WERI-Rb-1 (cell line): ENCODE measurements around the gene DOK6.
"Not testable (repeated sequence)": the region's sequence is repeated elsewhere in the genome, so short reads cannot be mapped to it uniquely, and the experiment has no call there.

Experiments
- DNase-seq: peaks from one replicate; pipeline ENCODE4 v3.0.0-alpha.2; 2020
- H3K27ac ChIP-seq: fragments of 250-450 bp; sonication (Bioruptor Pico); 2 replicates; pipeline ENCODE4 v1.5.1; 2020; ENCODE audit warnings: mild to moderate bottlenecking, moderate library complexity
- H3K27me3 ChIP-seq: fragments of 250-450 bp; sonication (Bioruptor Pico); 2 replicates; pipeline ENCODE4 v1.5.1; 2021; ENCODE audit warnings: mild to moderate bottlenecking, low read depth, moderate library complexity; ENCODE audit not compliant: insufficient read depth, severe bottlenecking
- H3K36me3 ChIP-seq: fragments of 250-450 bp; sonication (Bioruptor Pico); 2 replicates; pipeline ENCODE4 v1.5.1; 2020; ENCODE audit warnings: mild to moderate bottlenecking, moderate library complexity
- H3K4me3 ChIP-seq: 2 replicates; pipeline ENCODE4 v1.5.1; 2011; ENCODE audit warnings: low read depth, mild to moderate bottlenecking, control low read depth, low read length
- H3K9me3 ChIP-seq: fragments of 250-450 bp; sonication (Bioruptor Pico); 2 replicates; pipeline ENCODE4 v1.5.1; 2021; ENCODE audit warnings: mild to moderate bottlenecking, moderate library complexity; ENCODE audit not compliant: severe bottlenecking
- CTCF ChIP-seq: IDR thresholded peaks from 2 replicates; pipeline ENCODE4 v1.5.1; 2011; ENCODE audit warnings: low read depth, mild to moderate bottlenecking, control low read depth, inconsistent platforms, low read length

Gene DOK6

GRCh38 chr18:69658103-69658502 lies 257.4 kb downstream of the DOK6 start:
- H3K9me3 ChIP-seq: no peaks in the 10 kb centered on the region
- no peak for DNase-seq
- H3K4me3 ChIP-seq: no peak overlapping the region
- no peaks in the 10 kb centered on the region for H3K36me3 ChIP-seq
- no peaks in the 10 kb centered on the region for H3K27me3 ChIP-seq
- no peak for TF ChIP-seq CTCF
- H3K27ac ChIP-seq: no peak overlapping the region

- H3K36me3 ChIP-seq: no peaks in the 10 kb centered on the region
- no peak for DNase-seq
These were observed 258.0 kb downstream of the DOK6 start for GRCh38 chr18:69658685-69659084.

GRCh38 chr18:69659142-69659651 lies 258.5 kb downstream of the DOK6 start:
- peak; percentile 13 for DNase-seq
- Histone ChIP-seq H3K36me3 (no peaks in the 10 kb centered on the region), H3K4me3 (no peak overlapping the region), H3K27ac (peak overlapping the region; percentile 43), H3K9me3 (no peaks in the 10 kb centered on the region), H3K27me3 (no peaks in the 10 kb centered on the region)
- TF ChIP-seq CTCF: no peak

More at GRCh38 chr18:69658685-69659084, 258.0 kb downstream of the DOK6 start:
- Histone ChIP-seq H3K9me3 (no peaks in the 10 kb centered on the region), H3K4me3 (no peak overlapping the region), H3K27ac (peak overlapping the region; percentile 43), H3K27me3 (no peaks in the 10 kb centered on the region)
- TF ChIP-seq CTCF: no peak

GRCh38 chr18:69662090-69662489 lies 261.4 kb downstream of the DOK6 start:
- DNase-seq, H3K27ac ChIP-seq, H3K4me3 ChIP-seq, H3K27me3 ChIP-seq, H3K36me3 ChIP-seq, H3K9me3 ChIP-seq: not testable (repeated sequence)

GRCh38 chr18:69664399-69664798 lies 263.7 kb downstream of the DOK6 start:
- no peak for DNase-seq
- Histone ChIP-seq H3K9me3 (no peaks in the 10 kb centered on the region), H3K36me3 (no peaks in the 10 kb centered on the region), H3K4me3 (no peak overlapping the region), H3K27me3 (no peaks in the 10 kb centered on the region), H3K27ac (no peak overlapping the region)
- TF ChIP-seq CTCF: no peak

- H3K4me3 ChIP-seq: no peak overlapping the region
- no peak overlapping the region for H3K27ac ChIP-seq
- no peaks in the 10 kb centered on the region for H3K9me3 ChIP-seq
- no peaks in the 10 kb centered on the region for H3K27me3 ChIP-seq
- H3K36me3 ChIP-seq: no peaks in the 10 kb centered on the region
- no peak for DNase-seq
- no peak for TF ChIP-seq CTCF
These were observed 273.7 kb downstream of the DOK6 start for GRCh38 chr18:69674292-69674877.
